A549 treated with CORT108297 at 1 μM for 4 hours (cell line): ENCODE results near the gene ERGIC1. TPM values are rescaled to one million over a fixed set of nuclear protein-coding genes. Genes with fewer than 3 reads are reported as not detected.

ENCODE experiments used
- total RNA-seq: library from RNA; stranded (reverse); fragments of 200-300 nt; extraction: Qiagen RNA extraction; gene quantifications from 5 replicates; pipeline ENCODE4 v1.2.3, GENCODE V29; 2022

The ERGIC1 gene
- 265 to 331 TPM (median 320 TPM) in 5 replicates for total RNA-seq

DNA sequence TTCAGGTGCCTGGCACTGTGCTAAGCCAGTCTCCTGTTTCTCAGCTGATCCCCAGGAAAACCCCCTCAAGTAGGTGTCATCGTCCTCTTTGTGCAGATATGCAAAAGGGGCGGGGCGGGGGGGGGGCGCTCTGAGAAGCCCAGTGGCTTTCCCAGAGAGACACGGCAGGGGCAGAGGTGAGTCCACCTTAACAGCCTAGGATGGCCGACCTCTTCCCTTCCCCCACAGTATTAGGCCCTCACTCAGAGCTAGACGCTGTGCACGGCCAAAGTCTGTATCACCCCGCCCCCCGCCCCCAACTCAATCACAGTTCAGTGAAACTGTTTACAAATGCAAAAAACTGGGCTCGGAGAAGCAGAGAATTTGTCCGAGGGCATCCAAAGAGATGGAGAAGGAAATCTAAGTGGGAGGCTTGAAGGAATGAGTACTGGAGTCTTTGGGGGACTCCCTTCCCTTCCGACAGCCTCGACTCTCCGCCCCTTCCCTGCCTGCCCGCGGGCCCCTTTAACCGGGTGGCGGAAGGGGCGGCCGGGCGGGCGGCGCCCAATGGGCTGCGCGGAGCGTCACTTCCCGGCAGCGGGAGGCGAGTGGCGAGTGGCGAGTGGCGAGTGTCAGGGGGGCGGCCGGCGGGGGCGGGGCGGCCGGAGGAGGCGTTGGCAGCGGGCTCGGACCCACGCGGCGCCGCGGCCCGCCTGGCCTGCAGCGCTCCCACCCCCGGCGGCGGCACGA, at the start of gene ERGIC1:
Gene ERGIC1, plus strand, starts transcription at position 566 of the 729 bp plus-strand sequence. Its CDS starts 163 bp downstream, at position 729.

DNA sequence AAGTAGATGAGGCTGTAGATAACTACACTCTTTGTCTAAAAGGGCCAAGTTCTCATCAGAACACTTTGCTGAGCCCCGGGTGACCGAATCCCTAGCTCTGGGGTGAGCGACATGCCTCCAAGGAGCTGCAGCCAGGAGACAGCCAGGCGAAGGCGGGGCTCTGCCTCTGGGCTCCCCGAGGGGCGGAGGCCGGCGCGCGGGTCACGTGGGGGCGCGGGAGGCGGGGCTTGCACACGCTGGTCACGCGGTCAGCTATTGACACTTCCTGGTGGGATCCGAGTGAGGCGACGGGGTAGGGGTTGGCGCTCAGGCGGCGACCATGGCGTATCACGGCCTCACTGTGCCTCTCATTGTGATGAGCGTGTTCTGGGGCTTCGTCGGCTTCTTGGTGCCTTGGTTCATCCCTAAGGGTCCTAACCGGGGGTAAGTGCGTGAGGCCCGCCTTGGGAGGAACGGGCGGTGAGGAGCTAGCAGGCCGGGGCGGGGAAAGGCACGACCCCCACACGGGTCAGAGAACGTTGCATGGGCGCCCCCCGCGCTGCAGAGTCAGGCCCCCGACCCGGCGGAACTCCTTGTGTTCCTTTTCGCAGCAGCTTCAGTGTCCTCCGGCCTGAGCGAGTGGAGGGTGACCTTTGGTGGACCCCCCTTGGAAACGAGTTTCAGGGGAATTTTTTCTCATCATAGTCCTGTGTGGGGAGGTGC, 149.6 kb downstream of the ERGIC1 start, which contains the start of gene ATP6V0E1:
Gene ATP6V0E1, plus strand, starts transcription at position 230 of the 702 bp plus-strand sequence. Its CDS starts 90 bp downstream, at position 320.

Other genes with a start within 250 kb of the ERGIC1 start
- 2.5 to 3.9 TPM (median 3.3 TPM) in 5 replicates for gene NEURL1B, start 193.0 kb upstream of the ERGIC1 start, total RNA-seq
- gene DUSP1, start 63.1 kb upstream of the ERGIC1 start, total RNA-seq, result 343 to 493 TPM (median 485 TPM) in 5 replicates
- gene RPL26L1, start 125.2 kb downstream of the ERGIC1 start, total RNA-seq, result 120 to 128 TPM (median 125 TPM) in 5 replicates
- 250 to 443 TPM (median 355 TPM) in 5 replicates for gene ATP6V0E1, start 149.5 kb downstream of the ERGIC1 start, total RNA-seq
- gene CREBRF, start 222.1 kb downstream of the ERGIC1 start, total RNA-seq, result 1.6 to 2.4 TPM (median 2.3 TPM) in 5 replicates